ENCODE results near the gene CCDC150. TPM values are rescaled to one million over a fixed set of nuclear protein-coding genes. Genes with fewer than 3 reads are reported as not detected.

CCDC150 gene
- total RNA-seq, 2 donors from 2014 or later, result 11.6 to 21.5 TPM

GRCh38 chr2:196750291-196750923 is 110.9 kb downstream of the CCDC150 start:
- Mint-ChIP-seq H3K4me1 (peaks cover 4% of the 10 kb centered on the region), H3K9me3 (peaks cover 9% of the 10 kb centered on the region), H3K27ac (no peak overlapping the region), H3K27me3 (no peaks in the 10 kb centered on the region), H3K4me3 (no peak overlapping the region), H3K36me3 (ENCODE audit: low read depth) (no peaks in the 10 kb centered on the region)
- no peak for ATAC-seq (replicated peaks)

- no peak overlapping the region for H3K4me3 Mint-ChIP-seq
- peak; percentile 76 for ATAC-seq (replicated peaks)
- no peaks in the 10 kb centered on the region for H3K27me3 Mint-ChIP-seq
- no peaks in the 10 kb centered on the region for H3K36me3 Mint-ChIP-seq (ENCODE audit: low read depth)
- H3K4me1 Mint-ChIP-seq, result peaks cover 4% of the 10 kb centered on the region
- H3K9me3 Mint-ChIP-seq, result peaks cover 16% of the 10 kb centered on the region
- no peak overlapping the region for H3K27ac Mint-ChIP-seq
These were observed 111.6 kb downstream of the CCDC150 start for GRCh38 chr2:196750977-196751631.

- H3K27ac Mint-ChIP-seq, result no peak overlapping the region
- peaks cover 26% of the 10 kb centered on the region for H3K9me3 Mint-ChIP-seq
- H3K4me3 Mint-ChIP-seq, result no peak overlapping the region
- H3K27me3 Mint-ChIP-seq, result no peaks in the 10 kb centered on the region
- H3K36me3 Mint-ChIP-seq (ENCODE audit: low read depth), result peaks cover 36% of the 10 kb centered on the region
- ATAC-seq (replicated peaks), result no peak
- no peaks in the 10 kb centered on the region for H3K4me1 Mint-ChIP-seq
These were observed 119.2 kb downstream of the CCDC150 start for GRCh38 chr2:196758474-196759377.

GRCh38 chr2:196759378-196759706 is 119.8 kb downstream of the CCDC150 start:
- Mint-ChIP-seq H3K9me3 (peaks cover 21% of the 10 kb centered on the region), H3K4me1 (no peaks in the 10 kb centered on the region), H3K36me3 (ENCODE audit: low read depth) (peaks cover 42% of the 10 kb centered on the region), H3K27me3 (no peaks in the 10 kb centered on the region), H3K27ac (no peak overlapping the region), H3K4me3 (no peak overlapping the region)
- ATAC-seq (replicated peaks), result no peak

GRCh38 chr2:196767101-196767500 is 127.6 kb downstream of the CCDC150 start:
- Mint-ChIP-seq H3K9me3 (no peaks in the 10 kb centered on the region), H3K4me1 (no peaks in the 10 kb centered on the region), H3K36me3 (ENCODE audit: low read depth) (peaks cover 92% of the 10 kb centered on the region), H3K4me3 (no peak overlapping the region), H3K27ac (no peak overlapping the region), H3K27me3 (no peaks in the 10 kb centered on the region)
- ATAC-seq (replicated peaks), result no peak

Other genes with a start within 250 kb of the CCDC150 start
- 1 to 10 TPM; 2.6 to 3.1 TPM for gene HECW2, start 46.2 kb upstream of the CCDC150 start, total RNA-seq
- gene GTF3C3, start 160.0 kb downstream of the CCDC150 start, total RNA-seq, result 10 to 100 TPM; 39.0 to 50.8 TPM
- 1 to 10 TPM in 1 of 2 donors, under 1 TPM in 1; 0.43 to 1.0 TPM for gene C2orf66, start 169.6 kb downstream of the CCDC150 start, total RNA-seq